ENCODE measurements around the gene ARL4D.
"Not testable (repeated sequence)": the region's sequence is repeated elsewhere in the genome, so short reads cannot be mapped to it uniquely, and the experiment has no call there.

The ARL4D gene

GRCh38 chr17:43416998-43417890 lies 18.5 kb downstream of the ARL4D start:
- TF ChIP-seq CTCF (conservative IDR thresholded peaks at IDR 0.05; ENCODE audit: low read depth, low read length) = no peak
- DNase-seq (ENCODE audit: low read depth) = no peak
- H3K4me3 ChIP-seq (ENCODE audit: low read length) = no peak overlapping the region

- no peak for TF ChIP-seq CTCF (conservative IDR thresholded peaks at IDR 0.05; ENCODE audit: low read depth, low read length)
- DNase-seq (ENCODE audit: low read depth) = no peak
- no peak overlapping the region for H3K4me3 ChIP-seq (ENCODE audit: low read length)
Observed at GRCh38 chr17:43418441-43419374, 19.9 kb downstream of the ARL4D start.

GRCh38 chr17:43419375-43419882 lies 20.6 kb downstream of the ARL4D start:
- H3K4me3 ChIP-seq (ENCODE audit: low read length); DNase-seq (ENCODE audit: low read depth): not testable (repeated sequence)

- no peak for DNase-seq (ENCODE audit: low read depth)
- H3K4me3 ChIP-seq (ENCODE audit: low read length) = no peak overlapping the region
Observed at GRCh38 chr17:43423777-43424455, 25.1 kb downstream of the ARL4D start.

GRCh38 chr17:43427362-43428043 lies 28.7 kb downstream of the ARL4D start:
- TF ChIP-seq CTCF (conservative IDR thresholded peaks at IDR 0.05; ENCODE audit: low read depth, low read length) = no peak
- no peak overlapping the region for H3K4me3 ChIP-seq (ENCODE audit: low read length)

More at GRCh38 chr17:43423777-43424455, 25.1 kb downstream of the ARL4D start:
- TF ChIP-seq CTCF (conservative IDR thresholded peaks at IDR 0.05; ENCODE audit: low read depth, low read length) = no peak

GRCh38 chr17:43428524-43428923 lies 29.7 kb downstream of the ARL4D start:
- TF ChIP-seq CTCF (conservative IDR thresholded peaks at IDR 0.05; ENCODE audit: low read depth, low read length) = peak; percentile 26
- no peak overlapping the region for H3K4me3 ChIP-seq (ENCODE audit: low read length)
- DNase-seq (ENCODE audit: low read depth) = no peak

More at GRCh38 chr17:43427362-43428043, 28.7 kb downstream of the ARL4D start:
- no peak for DNase-seq (ENCODE audit: low read depth)

Measured in retinal pigment epithelial cell (primary cell).